ENCODE measurements around the gene SNTG2. TPM values are rescaled to one million over a fixed set of nuclear protein-coding genes. Genes with fewer than 3 reads are reported as not detected.

SNTG2 gene
- total RNA-seq, 1 experiment from 2014 or later, result not detected

DNA sequence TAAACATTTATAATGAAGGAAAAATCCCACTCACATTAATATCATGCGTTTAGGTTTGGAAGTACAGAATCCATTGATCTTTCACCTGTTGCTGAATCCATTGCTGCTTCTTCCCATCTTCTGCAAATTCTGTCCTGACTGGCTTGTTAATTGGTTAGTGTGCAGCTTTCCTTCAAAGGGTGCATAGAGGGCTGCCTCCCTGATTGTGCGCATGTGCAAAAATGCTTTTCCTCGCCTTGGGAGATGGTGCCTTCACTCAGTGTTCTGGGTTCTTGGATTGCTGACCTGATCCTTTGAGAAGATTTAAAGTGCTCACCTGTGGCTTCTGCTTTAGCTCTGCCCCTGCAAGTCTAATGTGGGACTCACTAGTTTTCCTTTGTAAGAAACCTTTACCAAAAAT is 231.2 kb downstream of the SNTG2 start:
- ChIA-PET POLR2A (no interaction called here), CTCF (no interaction called here)
- peaks cover 23% of the 10 kb centered on the region for H3K9me3 Mint-ChIP-seq (ENCODE audit: unreplicated experiment)
- TF ChIP-seq, protein P1, sequence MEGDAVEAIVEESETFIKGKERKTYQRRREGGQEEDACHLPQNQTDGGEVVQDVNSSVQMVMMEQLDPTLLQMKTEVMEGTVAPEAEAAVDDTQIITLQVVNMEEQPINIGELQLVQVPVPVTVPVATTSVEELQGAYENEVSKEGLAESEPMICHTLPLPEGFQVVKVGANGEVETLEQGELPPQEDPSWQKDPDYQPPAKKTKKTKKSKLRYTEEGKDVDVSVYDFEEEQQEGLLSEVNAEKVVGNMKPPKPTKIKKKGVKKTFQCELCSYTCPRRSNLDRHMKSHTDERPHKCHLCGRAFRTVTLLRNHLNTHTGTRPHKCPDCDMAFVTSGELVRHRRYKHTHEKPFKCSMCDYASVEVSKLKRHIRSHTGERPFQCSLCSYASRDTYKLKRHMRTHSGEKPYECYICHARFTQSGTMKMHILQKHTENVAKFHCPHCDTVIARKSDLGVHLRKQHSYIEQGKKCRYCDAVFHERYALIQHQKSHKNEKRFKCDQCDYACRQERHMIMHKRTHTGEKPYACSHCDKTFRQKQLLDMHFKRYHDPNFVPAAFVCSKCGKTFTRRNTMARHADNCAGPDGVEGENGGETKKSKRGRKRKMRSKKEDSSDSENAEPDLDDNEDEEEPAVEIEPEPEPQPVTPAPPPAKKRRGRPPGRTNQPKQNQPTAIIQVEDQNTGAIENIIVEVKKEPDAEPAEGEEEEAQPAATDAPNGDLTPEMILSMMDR (IDR thresholded peaks at IDR 0.05; ENCODE audit: insufficient read depth in 1 of 2, low read depth in 1 of 2, low read length in 1 of 2, severe bottlenecking in 1 of 2, unreplicated experiment in 1 of 2), result no peak
- H3K27me3 ChIP-seq (replicated peaks; ENCODE audit: control insufficient read depth, insufficient read depth, low read length), result no peaks in the 10 kb centered on the region
- H3K4me1 Mint-ChIP-seq (ENCODE audit: low read depth, unreplicated experiment), result no peaks in the 10 kb centered on the region
- H3K27ac Mint-ChIP-seq (ENCODE audit: unreplicated experiment), result no peak overlapping the region
- H3K36me3 Mint-ChIP-seq (ENCODE audit: insufficient read depth, unreplicated experiment), result no peaks in the 10 kb centered on the region
- H3K4me3 Mint-ChIP-seq (ENCODE audit: unreplicated experiment), result no peak overlapping the region
- no peak for DNase-seq
- no peaks in the 10 kb centered on the region for H3K4me1 ChIP-seq
- no peaks in the 10 kb centered on the region for H3K9me3 ChIP-seq
- H3K27me3 Mint-ChIP-seq (ENCODE audit: insufficient read depth, unreplicated experiment), result no peaks in the 10 kb centered on the region
- intact Hi-C loops (cut with micrococcal nuclease; ENCODE audit: unreplicated experiment), result no loop called here
- no peak overlapping the region for H3K4me3 ChIP-seq (ENCODE audit: low read depth, low read length)
- BruUV-seq (replicated peaks), result no TSS peak
- H3K36me3 ChIP-seq (ENCODE audit: control insufficient read depth, insufficient read depth, low read length), result no peaks in the 10 kb centered on the region

DNA sequence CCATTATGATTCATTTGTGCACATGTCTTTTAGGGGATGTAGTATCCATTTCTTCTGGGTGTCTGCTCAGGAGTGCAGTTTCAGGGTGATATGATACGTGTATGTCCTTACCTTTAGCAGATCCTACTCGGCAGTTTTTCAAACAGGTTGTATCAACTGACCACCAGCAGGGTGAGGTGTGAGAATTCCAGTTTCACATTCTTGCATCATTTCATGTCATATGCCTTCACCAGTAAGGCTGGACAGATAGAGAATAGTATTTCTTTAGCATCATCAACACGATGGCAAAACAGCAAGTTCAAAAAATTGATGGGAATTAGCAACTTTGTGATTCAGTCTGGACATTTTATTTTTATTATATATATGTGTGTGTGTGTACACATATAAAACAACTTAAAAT is 232.7 kb downstream of the SNTG2 start:
- TF ChIP-seq, protein P1 (IDR thresholded peaks at IDR 0.05; ENCODE audit: insufficient read depth in 1 of 2, low read depth in 1 of 2, low read length in 1 of 2, severe bottlenecking in 1 of 2, unreplicated experiment in 1 of 2), result no peak
- DNase-seq, result no peak
- CTCF ChIA-PET, result no interaction called here

DNA sequence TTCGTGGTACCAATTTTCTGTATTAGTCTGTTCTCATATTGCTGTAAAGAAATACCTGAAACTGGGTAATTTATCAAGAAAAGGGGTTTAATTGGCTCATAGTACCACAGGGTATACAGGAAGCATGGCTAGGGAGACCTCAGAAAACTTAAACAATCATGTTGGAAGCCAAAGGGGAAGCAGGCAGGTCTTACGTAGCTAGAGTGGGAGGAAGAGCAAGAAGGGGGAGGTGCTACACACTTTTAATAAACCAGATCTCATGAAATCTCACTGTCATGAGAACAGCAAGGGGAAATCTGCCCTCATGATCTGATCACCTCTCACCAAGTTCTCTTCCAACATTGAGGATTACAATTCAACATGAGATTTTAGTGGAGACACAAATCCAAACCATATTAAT is 235.8 kb downstream of the SNTG2 start:
- intact Hi-C loops (cut with micrococcal nuclease; ENCODE audit: unreplicated experiment), result no loop called here
- TF ChIP-seq, protein P1 (IDR thresholded peaks at IDR 0.05; ENCODE audit: insufficient read depth in 1 of 2, low read depth in 1 of 2, low read length in 1 of 2, severe bottlenecking in 1 of 2, unreplicated experiment in 1 of 2), result no peak
- Histone ChIP-seq H3K4me1 (no peaks in the 10 kb centered on the region), H3K27me3 (replicated peaks; ENCODE audit: control insufficient read depth, insufficient read depth, low read length) (no peaks in the 10 kb centered on the region), H3K9me3 (no peaks in the 10 kb centered on the region; the same call in 1 of the 2 replicates), H3K36me3 (ENCODE audit: control insufficient read depth, insufficient read depth, low read length) (no peaks in the 10 kb centered on the region), H3K4me3 (ENCODE audit: low read depth, low read length) (no peak overlapping the region)
- DNase-seq, result no peak
- BruUV-seq (replicated peaks), result no TSS peak
- Mint-ChIP-seq H3K4me3 (ENCODE audit: unreplicated experiment) (no peak overlapping the region), H3K4me1 (ENCODE audit: low read depth, unreplicated experiment) (no peaks in the 10 kb centered on the region), H3K36me3 (ENCODE audit: insufficient read depth, unreplicated experiment) (no peaks in the 10 kb centered on the region), H3K9me3 (ENCODE audit: unreplicated experiment) (peaks cover 35% of the 10 kb centered on the region), H3K27ac (ENCODE audit: unreplicated experiment) (no peak overlapping the region), H3K27me3 (ENCODE audit: insufficient read depth, unreplicated experiment) (no peaks in the 10 kb centered on the region)
- POLR2A ChIA-PET, result no interaction called here
- CTCF ChIA-PET, result no interaction called here

More for the DNA sequence above, 232.7 kb downstream of the SNTG2 start:
- Histone ChIP-seq H3K9me3 (no peaks in the 10 kb centered on the region), H3K27me3 (replicated peaks; ENCODE audit: control insufficient read depth, insufficient read depth, low read length) (no peaks in the 10 kb centered on the region), H3K4me1 (no peaks in the 10 kb centered on the region), H3K4me3 (ENCODE audit: low read depth, low read length) (no peak overlapping the region), H3K36me3 (ENCODE audit: control insufficient read depth, insufficient read depth, low read length) (no peaks in the 10 kb centered on the region)
- Mint-ChIP-seq H3K4me3 (ENCODE audit: unreplicated experiment) (no peak overlapping the region), H3K27ac (ENCODE audit: unreplicated experiment) (no peak overlapping the region), H3K36me3 (ENCODE audit: insufficient read depth, unreplicated experiment) (no peaks in the 10 kb centered on the region), H3K27me3 (ENCODE audit: insufficient read depth, unreplicated experiment) (no peaks in the 10 kb centered on the region), H3K4me1 (ENCODE audit: low read depth, unreplicated experiment) (no peaks in the 10 kb centered on the region), H3K9me3 (ENCODE audit: unreplicated experiment) (peaks cover 33% of the 10 kb centered on the region)
- no TSS peak for BruUV-seq (replicated peaks)
- intact Hi-C loops (cut with micrococcal nuclease; ENCODE audit: unreplicated experiment), result no loop called here
- POLR2A ChIA-PET, result no interaction called here
